GM12801 (cell line): ENCODE measurements around the gene CNKSR3.

Source experiments
- CTCF ChIP-seq: IDR thresholded peaks from one replicate; pipeline ENCODE4 v1.5.1; 2011; ENCODE audit warnings: control low read depth; ENCODE audit not compliant: insufficient read length; ENCODE audit errors: extremely low read depth

Gene CNKSR3

DNA sequence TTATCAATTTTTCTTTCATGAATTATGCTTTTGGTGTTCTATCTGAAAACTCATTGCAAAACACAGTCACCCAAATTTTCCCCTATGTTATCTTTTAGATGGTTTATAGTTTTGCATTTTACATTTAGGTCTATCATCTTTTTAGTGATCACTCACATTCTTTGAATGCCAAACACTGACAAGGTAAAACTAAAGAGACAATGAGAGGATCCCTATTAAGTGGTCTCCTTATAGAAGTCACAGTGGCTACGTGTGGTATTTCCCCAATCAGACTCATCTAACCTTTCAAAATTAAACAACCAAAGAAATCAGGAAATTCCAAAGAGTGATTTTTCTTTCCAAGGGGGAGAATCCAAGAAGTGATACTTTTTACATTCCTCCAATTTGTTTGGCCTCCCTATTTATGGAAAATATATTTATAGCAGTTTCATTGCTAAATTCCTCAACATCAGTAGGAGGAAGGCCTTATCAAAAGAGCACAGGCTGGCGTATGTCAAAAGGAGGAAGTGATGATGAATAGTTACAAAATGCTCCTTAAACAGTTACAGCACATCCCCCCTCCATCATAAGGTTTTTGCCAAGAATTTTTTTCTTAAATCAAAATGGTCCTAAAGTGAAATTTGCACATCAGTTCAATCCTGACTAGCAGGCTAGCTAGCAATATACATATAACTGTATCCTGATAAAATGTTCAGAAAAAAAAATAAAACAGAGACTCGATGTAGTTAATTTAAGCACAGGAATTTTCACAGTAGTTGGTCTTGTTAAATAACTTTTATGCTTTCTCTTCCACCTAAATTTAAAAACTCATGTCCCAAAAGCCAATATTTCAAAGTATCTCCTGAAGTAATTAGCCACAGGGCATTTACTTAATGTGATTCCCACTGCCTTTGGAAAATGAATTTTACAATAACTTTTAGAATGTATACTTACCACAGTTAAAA lies 77.7 kb downstream of the CNKSR3 start:
- TF ChIP-seq CTCF = no peak

DNA sequence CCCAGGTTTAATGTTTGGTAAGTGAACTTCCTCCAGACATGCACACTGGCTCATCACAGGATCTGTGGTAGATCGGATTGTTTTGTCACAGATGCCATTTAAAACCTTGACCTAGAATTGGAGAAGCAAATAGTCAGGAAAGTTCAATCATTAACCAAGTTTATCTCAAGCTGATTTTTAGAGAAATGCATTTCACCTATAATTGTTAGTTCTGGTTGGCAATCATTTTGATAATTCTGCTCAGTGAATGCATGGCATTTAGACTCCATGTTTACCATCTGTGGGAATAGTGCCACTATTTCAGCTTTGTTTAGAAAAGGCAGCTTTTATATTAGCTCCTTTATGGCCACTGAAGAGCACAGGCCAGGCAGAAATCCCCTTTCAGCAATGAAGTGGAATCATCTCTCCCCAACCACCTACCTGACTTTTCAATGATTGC lies 80.0 kb downstream of the CNKSR3 start:
- TF ChIP-seq CTCF = no peak

GRCh38 chr6:154429711-154430110 lies 80.8 kb downstream of the CNKSR3 start:
- no peak for TF ChIP-seq CTCF

GRCh38 chr6:154428897-154429296 lies 81.6 kb downstream of the CNKSR3 start:
- TF ChIP-seq CTCF = no peak

GRCh38 chr6:154427446-154427845 lies 83.0 kb downstream of the CNKSR3 start:
- no peak for TF ChIP-seq CTCF

- no peak for TF ChIP-seq CTCF
Measured at GRCh38 chr6:154426997-154427396, 83.5 kb downstream of the CNKSR3 start.

DNA sequence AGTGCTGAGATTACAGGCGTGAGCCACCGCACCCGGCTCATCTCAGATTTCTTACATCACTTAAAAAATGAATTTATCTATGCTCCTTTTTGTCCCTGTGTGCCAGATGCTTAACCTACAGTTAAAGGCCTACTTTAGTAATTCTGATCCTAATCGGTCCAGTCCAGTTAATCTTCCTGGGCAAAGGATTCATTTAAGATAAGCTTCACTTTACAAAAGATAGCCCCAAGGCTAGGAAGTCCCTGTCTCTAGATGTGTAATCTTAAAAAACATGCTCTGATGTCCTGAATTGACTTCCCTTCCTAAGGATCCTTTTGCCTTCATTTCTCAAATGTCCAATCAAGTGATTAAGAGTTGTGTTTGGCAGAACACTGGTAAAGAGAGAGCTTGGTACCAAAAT lies 85.5 kb downstream of the CNKSR3 start:
- TF ChIP-seq CTCF = no peak
